ENCODE results near the gene NUBPL.

The NUBPL gene

GRCh38 chr14:31561155-31561846 is at the start of gene NUBPL:
TSS of gene NUBPL (plus strand) at chr14:31561404. CDS start at chr14:31561440, 36 bp downstream.
- DNase-seq, result peak; percentile 95

GRCh38 chr14:31527087-31527486 is 34.1 kb upstream of the NUBPL start:
- no peak for DNase-seq

- no peak for DNase-seq
Measured at GRCh38 chr14:31527546-31527945, 33.7 kb upstream of the NUBPL start.

GRCh38 chr14:31529053-31529452 is 32.2 kb upstream of the NUBPL start:
- no peak for DNase-seq

GRCh38 chr14:31530136-31530535 is 31.1 kb upstream of the NUBPL start:
- DNase-seq, result peak; percentile 17

- DNase-seq, result no peak
Measured at GRCh38 chr14:31536201-31536960, 24.8 kb upstream of the NUBPL start.

GRCh38 chr14:31541702-31542101 is 19.5 kb upstream of the NUBPL start:
- no peak for DNase-seq

- DNase-seq, result no peak
Measured at GRCh38 chr14:31543969-31544799, 17.0 kb upstream of the NUBPL start.

GRCh38 chr14:31544816-31545215 is 16.4 kb upstream of the NUBPL start:
- no peak for DNase-seq

- DNase-seq, result no peak
Measured at GRCh38 chr14:31545328-31545727, 15.9 kb upstream of the NUBPL start.

- DNase-seq, result no peak
Measured at GRCh38 chr14:31549817-31550216, 11.4 kb upstream of the NUBPL start.

- DNase-seq, result no peak
Measured at GRCh38 chr14:31550589-31550988, 10.6 kb upstream of the NUBPL start.

GRCh38 chr14:31556191-31556590 is 5.0 kb upstream of the NUBPL start:
- no peak for DNase-seq

GRCh38 chr14:31559939-31560338 is 1.3 kb upstream of the NUBPL start:
- DNase-seq, result no peak

GRCh38 chr14:31560759-31561154 is 447 bp upstream of the NUBPL start:
- no peak for DNase-seq

GRCh38 chr14:31564194-31564593 is 3.0 kb downstream of the NUBPL start:
- DNase-seq, result no peak

- DNase-seq, result no peak
Measured at GRCh38 chr14:31566456-31566855, 5.3 kb downstream of the NUBPL start.

GRCh38 chr14:31567655-31568054 is 6.5 kb downstream of the NUBPL start:
- DNase-seq, result no peak

- DNase-seq, result no peak
Measured at GRCh38 chr14:31568161-31568560, 7.0 kb downstream of the NUBPL start.

- DNase-seq, result peak; percentile 41
Measured at GRCh38 chr14:31568671-31569070, 7.5 kb downstream of the NUBPL start.

- no peak for DNase-seq
Measured at GRCh38 chr14:31572955-31573354, 11.8 kb downstream of the NUBPL start.

GRCh38 chr14:31576949-31577348 is 15.7 kb downstream of the NUBPL start:
- DNase-seq, result no peak

- no peak for DNase-seq
Measured at GRCh38 chr14:31578266-31578665, 17.1 kb downstream of the NUBPL start.
